ENCODE measurements around the gene ABCA13. TPM values are rescaled to one million over a fixed set of nuclear protein-coding genes. Genes with fewer than 3 reads are reported as not detected.
"Not testable (repeated sequence)": the region's sequence is repeated elsewhere in the genome, so short reads cannot be mapped to it uniquely, and the experiment has no call there.

The ABCA13 gene
- total RNA-seq, 1 experiment from 2014 or later: not detected

DNA sequence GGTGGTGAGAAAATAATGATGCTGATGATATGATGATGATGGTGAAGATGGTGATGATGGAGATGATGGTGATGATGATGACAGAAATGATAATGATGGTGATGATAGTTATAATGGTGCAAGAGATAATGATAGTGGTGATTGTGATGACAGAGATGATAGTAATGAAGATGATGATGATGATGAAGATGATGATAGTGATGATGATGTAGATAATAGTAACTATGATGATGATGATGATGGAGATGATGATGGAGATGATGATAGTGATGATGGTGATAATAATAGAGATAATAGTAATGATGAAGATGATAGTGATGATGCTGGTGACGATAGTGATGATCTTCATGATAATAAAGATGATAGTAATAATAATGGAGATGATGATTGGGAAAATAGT, 22.2 kb downstream of the ABCA13 start:
- Histone ChIP-seq H3K4me1 (ENCODE audit: control insufficient read depth in 1 of 2, insufficient read depth in 2 of 2, low read length in 2 of 2) (no peaks in the 10 kb centered on the region), H3K9me3 (ENCODE audit: control insufficient read depth in 1 of 2, insufficient read depth in 1 of 2, low read depth in 1 of 2, low read length in 2 of 2) (no peaks in the 10 kb centered on the region), H2AFZ (ENCODE audit: low read depth, low read length, poor library complexity, severe bottlenecking) (no peak overlapping the region), H3K9ac (ENCODE audit: low read length) (no peak overlapping the region), H3K36me3 (ENCODE audit: control insufficient read depth in 1 of 2, insufficient read depth in 2 of 2, low read length in 2 of 2) (no peaks in the 10 kb centered on the region), H3K27me3 (ENCODE audit: insufficient read depth, low read length) (peaks cover 19% of the 10 kb centered on the region; the same call in 1 of the 2 replicates), H3K27ac (ENCODE audit: low read depth, low read length) (no peak overlapping the region), H4K20me1 (ENCODE audit: insufficient read depth) (no peaks in the 10 kb centered on the region), H3K4me2 (ENCODE audit: low read length) (no peak overlapping the region), H3K4me3 (replicated peaks in 1 of 2; ENCODE audit: low read depth in 1 of 2, low read length in 2 of 2) (no peak overlapping the region), H3K9me2 (ENCODE audit: insufficient read depth) (no peaks in the 10 kb centered on the region), H3K79me2 (ENCODE audit: insufficient read depth, low read length) (no peaks in the 10 kb centered on the region)
- CTCF ChIA-PET: no interaction called here
- no TSS peak for BruUV-seq (replicated peaks)
- POLR2A ChIA-PET: no interaction called here
- ATAC-seq (no peak), DNase-seq (ENCODE audit: low read depth, low spot score) (no peak)
- TF ChIP-seq CBX3 (IDR thresholded peaks at IDR 0.05; ENCODE audit: low read depth): no peak
- no peak for TF ChIP-seq ELF1 (IDR thresholded peaks at IDR 0.05; ENCODE audit: borderline replicate concordance, low read depth)
- no peak for TF ChIP-seq SP1 (IDR thresholded peaks at IDR 0.05; ENCODE audit: low read depth)
- TF ChIP-seq EGR1 (IDR thresholded peaks at IDR 0.05; ENCODE audit: low read depth): no peak
- TF ChIP-seq CEBPB (IDR thresholded peaks at IDR 0.05; ENCODE audit: low read depth): no peak
- no peak for TF ChIP-seq YY1 (IDR thresholded peaks at IDR 0.05; ENCODE audit: extremely low read depth, insufficient replicate concordance, low read depth, low read length)
- no peak for TF ChIP-seq MAX (IDR thresholded peaks at IDR 0.05)
- no peak for TF ChIP-seq SRF (IDR thresholded peaks at IDR 0.05; ENCODE audit: low read depth)
- no peak for TF ChIP-seq CTCF (IDR thresholded peaks at IDR 0.05 in 2 of 3, conservative IDR thresholded peaks at IDR 0.05 in 1 of 3; ENCODE audit: borderline replicate concordance in 1 of 3, insufficient read depth in 1 of 3, low read depth in 2 of 3, low read length in 2 of 3)
- TF ChIP-seq RAD21 (IDR thresholded peaks at IDR 0.05; ENCODE audit: low read depth): no peak
- no peak for TF ChIP-seq ZFX (IDR thresholded peaks at IDR 0.05)
- TF ChIP-seq TCF7L2 (IDR thresholded peaks at IDR 0.05; ENCODE audit: borderline replicate concordance, extremely low read depth, insufficient read depth, insufficient read length): no peak
- TF ChIP-seq, protein P1, sequence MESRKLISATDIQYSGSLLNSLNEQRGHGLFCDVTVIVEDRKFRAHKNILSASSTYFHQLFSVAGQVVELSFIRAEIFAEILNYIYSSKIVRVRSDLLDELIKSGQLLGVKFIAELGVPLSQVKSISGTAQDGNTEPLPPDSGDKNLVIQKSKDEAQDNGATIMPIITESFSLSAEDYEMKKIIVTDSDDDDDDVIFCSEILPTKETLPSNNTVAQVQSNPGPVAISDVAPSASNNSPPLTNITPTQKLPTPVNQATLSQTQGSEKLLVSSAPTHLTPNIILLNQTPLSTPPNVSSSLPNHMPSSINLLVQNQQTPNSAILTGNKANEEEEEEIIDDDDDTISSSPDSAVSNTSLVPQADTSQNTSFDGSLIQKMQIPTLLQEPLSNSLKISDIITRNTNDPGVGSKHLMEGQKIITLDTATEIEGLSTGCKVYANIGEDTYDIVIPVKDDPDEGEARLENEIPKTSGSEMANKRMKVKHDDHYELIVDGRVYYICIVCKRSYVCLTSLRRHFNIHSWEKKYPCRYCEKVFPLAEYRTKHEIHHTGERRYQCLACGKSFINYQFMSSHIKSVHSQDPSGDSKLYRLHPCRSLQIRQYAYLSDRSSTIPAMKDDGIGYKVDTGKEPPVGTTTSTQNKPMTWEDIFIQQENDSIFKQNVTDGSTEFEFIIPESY (IDR thresholded peaks at IDR 0.05; ENCODE audit: extremely low read depth, insufficient replicate concordance, low read length): no peak
- TF ChIP-seq, protein P2, sequence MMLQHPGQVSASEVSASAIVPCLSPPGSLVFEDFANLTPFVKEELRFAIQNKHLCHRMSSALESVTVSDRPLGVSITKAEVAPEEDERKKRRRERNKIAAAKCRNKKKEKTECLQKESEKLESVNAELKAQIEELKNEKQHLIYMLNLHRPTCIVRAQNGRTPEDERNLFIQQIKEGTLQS (IDR thresholded peaks at IDR 0.05): no peak
- no peak for TF ChIP-seq SIN3A (IDR thresholded peaks at IDR 0.05; ENCODE audit: low read depth)
- intact Hi-C loops (cut with micrococcal nuclease): no loop called here
- RAD21 ChIA-PET (ENCODE audit: low non-redundant PET in 1 of 2, low total read pairs in 2 of 2, uncharacterized antibody in 2 of 2, unreplicated experiment in 2 of 2): no interaction called here

- H3K4me1 ChIP-seq (ENCODE audit: control insufficient read depth in 1 of 2, insufficient read depth in 2 of 2, low read length in 2 of 2); H3K4me3 ChIP-seq (replicated peaks in 1 of 2; ENCODE audit: low read depth in 1 of 2, low read length in 2 of 2); CTCF ChIA-PET; H4K20me1 ChIP-seq (ENCODE audit: insufficient read depth); H3K79me2 ChIP-seq (ENCODE audit: insufficient read depth, low read length); intact Hi-C loops (cut with micrococcal nuclease); H3K36me3 ChIP-seq (ENCODE audit: control insufficient read depth in 1 of 2, insufficient read depth in 2 of 2, low read length in 2 of 2); ATAC-seq; POLR2A ChIA-PET; H3K27ac ChIP-seq (ENCODE audit: low read depth, low read length); BruUV-seq (replicated peaks); RAD21 ChIA-PET (ENCODE audit: low non-redundant PET in 1 of 2, low total read pairs in 2 of 2, uncharacterized antibody in 2 of 2, unreplicated experiment in 2 of 2); H3K9me2 ChIP-seq (ENCODE audit: insufficient read depth); DNase-seq (ENCODE audit: low read depth, low spot score); H2AFZ ChIP-seq (ENCODE audit: low read depth, low read length, poor library complexity, severe bottlenecking); H3K9ac ChIP-seq (ENCODE audit: low read length); H3K4me2 ChIP-seq (ENCODE audit: low read length); H3K9me3 ChIP-seq (ENCODE audit: control insufficient read depth in 1 of 2, insufficient read depth in 1 of 2, low read depth in 1 of 2, low read length in 2 of 2): not testable (repeated sequence)
- peaks cover 27% of the 10 kb centered on the region; the same call in 1 of the 2 replicates for H3K27me3 ChIP-seq (ENCODE audit: insufficient read depth, low read length)
Observed at GRCh38 chr7:48200946-48201589, 29.8 kb downstream of the ABCA13 start.
